Ovary (tissue), 3 donors: ENCODE data around the gene TMEM139.

Experiments
- POLR2A ChIP-seq: fragments of 450-650 bp; IDR thresholded peaks from one replicate; pipeline ENCODE4 v1.6.1; 2017; ENCODE audit warnings: antibody characterized with exemption, mild to moderate bottlenecking, moderate library complexity
- TF ChIP-seq, protein P1 (sequence below), 3 donors: fragments of 450-650 bp in 2 of 3; fragments of 200-600 bp in 1 of 3; IDR thresholded peaks; one replicate each; pipeline versions ENCODE4 v1.5.1 to v1.8.0; 2016 to 2022; ENCODE audit warnings: antibody characterized with exemption in 3 of 3, mild to moderate bottlenecking in 1 of 3
- donor health status: DM: no; HTN: no; CAD: no.

- TF ChIP-seq, protein P1, sequence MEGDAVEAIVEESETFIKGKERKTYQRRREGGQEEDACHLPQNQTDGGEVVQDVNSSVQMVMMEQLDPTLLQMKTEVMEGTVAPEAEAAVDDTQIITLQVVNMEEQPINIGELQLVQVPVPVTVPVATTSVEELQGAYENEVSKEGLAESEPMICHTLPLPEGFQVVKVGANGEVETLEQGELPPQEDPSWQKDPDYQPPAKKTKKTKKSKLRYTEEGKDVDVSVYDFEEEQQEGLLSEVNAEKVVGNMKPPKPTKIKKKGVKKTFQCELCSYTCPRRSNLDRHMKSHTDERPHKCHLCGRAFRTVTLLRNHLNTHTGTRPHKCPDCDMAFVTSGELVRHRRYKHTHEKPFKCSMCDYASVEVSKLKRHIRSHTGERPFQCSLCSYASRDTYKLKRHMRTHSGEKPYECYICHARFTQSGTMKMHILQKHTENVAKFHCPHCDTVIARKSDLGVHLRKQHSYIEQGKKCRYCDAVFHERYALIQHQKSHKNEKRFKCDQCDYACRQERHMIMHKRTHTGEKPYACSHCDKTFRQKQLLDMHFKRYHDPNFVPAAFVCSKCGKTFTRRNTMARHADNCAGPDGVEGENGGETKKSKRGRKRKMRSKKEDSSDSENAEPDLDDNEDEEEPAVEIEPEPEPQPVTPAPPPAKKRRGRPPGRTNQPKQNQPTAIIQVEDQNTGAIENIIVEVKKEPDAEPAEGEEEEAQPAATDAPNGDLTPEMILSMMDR (IDR thresholded peaks at IDR 0.05), result no peak
- no peak for TF ChIP-seq POLR2A
Measured at GRCh38 chr7:143320620-143321019, 35.9 kb downstream of the TMEM139 start.
